Measurements from ENCODE around the gene KCNK7. TPM values are rescaled to one million over a fixed set of nuclear protein-coding genes. Genes with fewer than 3 reads are reported as not detected.

The KCNK7 gene
- total RNA-seq, 2 donors from 2014 or later, result 0.31 to 0.53 TPM

GRCh38 chr11:65553301-65554001, 42.1 kb downstream of the KCNK7 start:
- no peak for DNase-seq
- intact Hi-C loops (cut with DNase I), result no loop called here
- ATAC-seq, result no peak

GRCh38 chr11:65552388-65552951, 43.1 kb downstream of the KCNK7 start:
- ATAC-seq, result no peak
- intact Hi-C loops (cut with DNase I), result no loop called here
- no peak for DNase-seq

- peak; percentile 12 to 66 for ATAC-seq
- intact Hi-C loops (cut with DNase I), result no loop called here
- no peak for DNase-seq
Observed at GRCh38 chr11:65551572-65552387, 43.8 kb downstream of the KCNK7 start.

- intact Hi-C loops (cut with DNase I), result loop anchor here in 1 of 2 donors (10.0 kb wide), 1 partner anchor 46 kb away; the partner anchor contains the start of gene KCNK7
- DNase-seq (no peak), ATAC-seq (no peak)
Observed at GRCh38 chr11:65549096-65549495, 46.5 kb downstream of the KCNK7 start.

- intact Hi-C loops (cut with DNase I), result loop anchor here in 1 of 2 donors (10.0 kb wide), 1 partner anchor 46 kb away; the partner anchor contains the start of gene KCNK7
- DNase-seq (no peak), ATAC-seq (no peak)
Observed at GRCh38 chr11:65548395-65548794, 47.2 kb downstream of the KCNK7 start.

GRCh38 chr11:65547446-65548125, 48.0 kb downstream of the KCNK7 start:
- ATAC-seq (no peak), DNase-seq (no peak)
- intact Hi-C loops (cut with DNase I), result loop anchor here in 1 of 2 donors (10.0 kb wide), 1 partner anchor 47 kb away; the partner anchor contains the start of gene KCNK7

- intact Hi-C loops (cut with DNase I), result loop anchor here in 1 of 2 donors (10.0 kb wide), 1 partner anchor 48 kb away; the partner anchor contains the start of gene KCNK7
- peak; percentile 90 for ATAC-seq
- DNase-seq, result peak; percentile 86
Observed at GRCh38 chr11:65546217-65546958, 49.2 kb downstream of the KCNK7 start.

GRCh38 chr11:65545853-65546216, 49.8 kb downstream of the KCNK7 start:
- intact Hi-C loops (cut with DNase I), result loop anchor here in 1 of 2 donors (10.0 kb wide), 1 partner anchor 49 kb away; the partner anchor contains the start of gene KCNK7
- DNase-seq (no peak), ATAC-seq (no peak)

Small RNA genes lying within 50 kb of the gene (microRNA-seq; reads per million reads assigned to microRNA genes)
- 0 reads per million in 2 donors for gene MIR4690

Other genes starting within 250 kb of the KCNK7 start
- gene TIGD3, start 241.0 kb downstream of the KCNK7 start, total RNA-seq, result under 1 TPM in 1 of 2 donors, not detected in 1; 0.12 TPM
- gene SLC25A45, start 213.2 kb downstream of the KCNK7 start, total RNA-seq, result 1 to 10 TPM; 4.1 to 7.2 TPM
- gene FRMD8, start 209.2 kb downstream of the KCNK7 start, total RNA-seq, result 10 to 100 TPM; 13.4 to 21.5 TPM
- 100 to 1,000 TPM; 405 to 657 TPM for gene NEAT1, start 173.0 kb downstream of the KCNK7 start, total RNA-seq
- 1,000 to 10,000 TPM; 4,098 to 7,342 TPM for gene MALAT1, start 96.8 kb downstream of the KCNK7 start, total RNA-seq
- 10 to 100 TPM; 51.5 to 67.3 TPM for gene SCYL1, start 70.7 kb downstream of the KCNK7 start, total RNA-seq
- gene LTBP3, start 37.4 kb downstream of the KCNK7 start, total RNA-seq, result 10 to 100 TPM; 85.6 to 96.2 TPM
- 10 to 100 TPM; 24.6 to 35.0 TPM for gene ZNRD2, start 25.3 kb downstream of the KCNK7 start, total RNA-seq
- gene FAM89B, start 23.3 kb downstream of the KCNK7 start, total RNA-seq, result 10 to 100 TPM; 33.5 to 34.5 TPM
- 10 to 100 TPM; 53.4 to 61.0 TPM for gene EHBP1L1, start 19.7 kb downstream of the KCNK7 start, total RNA-seq
- 10 to 100 TPM; 42.8 to 44.7 TPM for gene MAP3K11, start 18.4 kb upstream of the KCNK7 start, total RNA-seq
- gene PCNX3, start 20.0 kb upstream of the KCNK7 start, total RNA-seq, result 10 to 100 TPM; 15.1 to 16.7 TPM
- gene SIPA1, start 42.3 kb upstream of the KCNK7 start, total RNA-seq, result 10 to 100 TPM; 31.7 to 33.0 TPM
- gene RELA, start 67.1 kb upstream of the KCNK7 start, total RNA-seq, result 10 to 100 TPM; 36.1 to 56.2 TPM
- 10 to 100 TPM; 46.6 to 47.3 TPM for gene KAT5, start 116.5 kb upstream of the KCNK7 start, total RNA-seq
- gene RNASEH2C, start 125.0 kb upstream of the KCNK7 start, total RNA-seq, result 10 to 100 TPM; 61.1 to 64.7 TPM
- 10 to 100 TPM in 1 of 2 donors, 1 to 10 TPM in 1; 9.2 to 15.0 TPM for gene AP5B1, start 185.2 kb upstream of the KCNK7 start, total RNA-seq
- not detected for gene OVOL1, start 191.3 kb upstream of the KCNK7 start, total RNA-seq
- not detected for gene SNX32, start 238.2 kb upstream of the KCNK7 start, total RNA-seq